ENCODE data around the gene TOM1L2. TPM values are rescaled to one million over a fixed set of nuclear protein-coding genes. Genes with fewer than 3 reads are reported as not detected.

Gene TOM1L2
- total RNA-seq, 1 experiment from 2014 or later = 24.1 TPM

DNA sequence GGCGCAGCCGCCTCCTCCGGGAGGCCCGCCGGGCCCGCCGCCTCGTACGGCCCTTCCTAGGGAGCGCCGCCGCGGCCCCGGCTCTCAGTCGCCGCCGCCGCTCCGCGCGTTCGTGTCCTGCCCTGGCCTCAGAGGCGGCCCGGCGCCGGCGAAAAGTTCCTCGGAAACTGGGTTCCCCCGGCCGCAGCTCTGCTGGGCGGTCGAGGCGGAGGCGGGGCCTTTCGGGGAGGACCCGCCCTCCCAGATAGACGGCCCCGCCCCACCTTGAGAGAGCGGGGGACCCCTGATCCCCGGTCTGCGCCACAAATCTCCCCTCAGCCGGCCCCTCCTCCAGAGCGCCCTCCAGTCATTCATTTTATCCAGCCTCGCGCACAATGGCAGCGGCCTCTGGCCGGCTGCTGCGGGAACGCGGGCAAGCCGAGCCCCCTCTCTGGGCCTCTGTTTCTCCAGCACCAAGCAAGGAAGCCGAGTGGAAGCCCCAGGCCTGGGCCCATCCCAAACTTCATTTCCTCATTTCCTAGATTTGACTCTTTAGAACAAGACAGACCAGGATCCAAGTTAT lies 135.3 kb downstream of the TOM1L2 start, which contains the start of gene SREBF1 (continued):
- no peak for TF ChIP-seq YY1 (IDR thresholded peaks at IDR 0.05; ENCODE audit: extremely low read depth, insufficient replicate concordance, low read depth, low read length)
- TF ChIP-seq, protein P1, sequence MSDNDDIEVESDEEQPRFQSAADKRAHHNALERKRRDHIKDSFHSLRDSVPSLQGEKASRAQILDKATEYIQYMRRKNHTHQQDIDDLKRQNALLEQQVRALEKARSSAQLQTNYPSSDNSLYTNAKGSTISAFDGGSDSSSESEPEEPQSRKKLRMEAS (IDR thresholded peaks at IDR 0.05) = no peak

DNA sequence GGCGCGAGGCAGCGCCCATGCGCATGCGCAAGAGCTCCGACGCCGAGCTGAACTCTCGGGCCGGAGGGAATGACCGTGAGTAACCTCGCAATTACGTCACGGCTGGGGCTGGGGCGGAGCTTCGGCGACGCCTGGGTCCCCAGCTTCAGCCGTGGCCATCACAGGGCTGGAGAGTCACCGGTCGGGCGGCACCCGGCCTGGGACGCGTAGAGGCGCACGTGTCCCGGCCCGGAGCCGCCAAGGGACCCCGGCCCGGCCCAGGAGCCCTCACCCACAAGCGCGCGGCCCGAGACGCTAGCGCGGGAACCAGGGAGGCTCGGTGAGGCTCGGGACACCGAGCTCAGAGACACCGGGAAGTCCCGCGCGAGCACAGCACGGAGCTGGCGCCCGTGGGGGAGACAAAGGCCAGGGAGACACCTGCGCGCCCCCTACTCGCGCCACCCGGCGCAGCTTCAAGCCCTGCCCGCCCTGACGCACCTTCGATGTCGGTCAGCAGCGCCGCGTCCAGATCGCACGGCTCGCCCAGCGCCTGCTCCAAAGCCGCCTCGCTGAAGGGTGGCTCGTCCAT lies 135.9 kb downstream of the TOM1L2 start:
- POLR2A ChIA-PET = interaction anchor here (0.7 to 4.2 kb wide), 31 partner anchors 10 to 422 kb away, joined by 3 to 112 read pairs (median 4); partner anchors contain the start of genes DRC3, FLII and TOM1L2
- Histone ChIP-seq H3K4me1 (ENCODE audit: control insufficient read depth in 1 of 2, insufficient read depth in 2 of 2, low read length in 2 of 2) (peaks cover 55 to 84% of the 10 kb centered on the region in 2 experiments), H3K36me3 (ENCODE audit: control insufficient read depth in 1 of 2, insufficient read depth in 2 of 2, low read length in 2 of 2) (peaks cover 0 to 30% of the 10 kb centered on the region in 2 experiments; a peak in 1 of 4 replicates), H3K79me2 (ENCODE audit: insufficient read depth, low read length) (peaks cover 63% of the 10 kb centered on the region), H3K9me2 (ENCODE audit: insufficient read depth) (no peaks in the 10 kb centered on the region), H3K4me2 (ENCODE audit: low read length) (peak overlapping the region; percentile 88), H3K27ac (ENCODE audit: low read depth, low read length) (peak overlapping the region; percentile 98), H3K9ac (ENCODE audit: low read length) (peak overlapping the region; percentile 99), H2AFZ (ENCODE audit: low read depth, low read length, poor library complexity, severe bottlenecking) (no peak overlapping the region), H4K20me1 (ENCODE audit: insufficient read depth) (no peaks in the 10 kb centered on the region), H3K9me3 (ENCODE audit: control insufficient read depth in 1 of 2, insufficient read depth in 1 of 2, low read depth in 1 of 2, low read length in 2 of 2) (no peaks in the 10 kb centered on the region), H3K4me3 (replicated peaks in 1 of 2; ENCODE audit: low read depth in 1 of 2, low read length in 2 of 2) (peak overlapping the region; percentile 78 to 84), H3K27me3 (ENCODE audit: insufficient read depth, low read length) (no peaks in the 10 kb centered on the region)
- ATAC-seq (peak; percentile 70), DNase-seq (ENCODE audit: low read depth, low spot score) (peak; percentile 92)
- RAD21 ChIA-PET (ENCODE audit: low non-redundant PET in 1 of 2, low total read pairs in 2 of 2, uncharacterized antibody in 2 of 2, unreplicated experiment in 2 of 2) = interaction anchor here (0.5 to 1.0 kb wide), 3 partner anchors 11 to 138 kb away, joined by 3 to 4 read pairs (median 3); no protein-coding TSS in a partner anchor
- intact Hi-C loops (cut with micrococcal nuclease) = loop anchor here (10.0 kb wide), 1 partner anchor 152 kb away; the partner anchor contains the start of gene RAI1
- CTCF ChIA-PET = interaction anchor here (0.8 to 2.1 kb wide), 7 partner anchors 9 to 154 kb away, joined by 3 to 8 read pairs (median 4); no protein-coding TSS in a partner anchor
- no TSS peak for BruUV-seq (replicated peaks)
- TF ChIP-seq, protein P1 (IDR thresholded peaks at IDR 0.05) = peak; percentile 94
- TF ChIP-seq EZH2phosphoT487 (IDR thresholded peaks at IDR 0.05; ENCODE audit: borderline replicate concordance) (no peak), FOSL1 (IDR thresholded peaks at IDR 0.05; ENCODE audit: low read depth) (no peak), SIN3A (IDR thresholded peaks at IDR 0.05; ENCODE audit: low read depth) (peak; percentile 87), ZFX (IDR thresholded peaks at IDR 0.05) (peak; percentile 72), POLR2A (IDR thresholded peaks at IDR 0.05; ENCODE audit: borderline replicate concordance, extremely low read depth, insufficient read depth, insufficient read length) (peak; percentile 97), TCF7L2 (IDR thresholded peaks at IDR 0.05; ENCODE audit: borderline replicate concordance, extremely low read depth, insufficient read depth, insufficient read length) (no peak), ZNF274 (IDR thresholded peaks at IDR 0.05; ENCODE audit: low read depth, low read length) (no peak), CEBPB (IDR thresholded peaks at IDR 0.05; ENCODE audit: low read depth) (no peak), JUND (IDR thresholded peaks at IDR 0.05) (peak; percentile 46; the same call in 1 of the 2 replicates), RAD21 (IDR thresholded peaks at IDR 0.05; ENCODE audit: low read depth) (peak; percentile 15; the same call in 1 of the 2 replicates), EGR1 (IDR thresholded peaks at IDR 0.05; ENCODE audit: low read depth) (no peak)
- TF ChIP-seq, protein P2, sequence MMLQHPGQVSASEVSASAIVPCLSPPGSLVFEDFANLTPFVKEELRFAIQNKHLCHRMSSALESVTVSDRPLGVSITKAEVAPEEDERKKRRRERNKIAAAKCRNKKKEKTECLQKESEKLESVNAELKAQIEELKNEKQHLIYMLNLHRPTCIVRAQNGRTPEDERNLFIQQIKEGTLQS (IDR thresholded peaks at IDR 0.05) = no peak
- TF ChIP-seq, protein P3, sequence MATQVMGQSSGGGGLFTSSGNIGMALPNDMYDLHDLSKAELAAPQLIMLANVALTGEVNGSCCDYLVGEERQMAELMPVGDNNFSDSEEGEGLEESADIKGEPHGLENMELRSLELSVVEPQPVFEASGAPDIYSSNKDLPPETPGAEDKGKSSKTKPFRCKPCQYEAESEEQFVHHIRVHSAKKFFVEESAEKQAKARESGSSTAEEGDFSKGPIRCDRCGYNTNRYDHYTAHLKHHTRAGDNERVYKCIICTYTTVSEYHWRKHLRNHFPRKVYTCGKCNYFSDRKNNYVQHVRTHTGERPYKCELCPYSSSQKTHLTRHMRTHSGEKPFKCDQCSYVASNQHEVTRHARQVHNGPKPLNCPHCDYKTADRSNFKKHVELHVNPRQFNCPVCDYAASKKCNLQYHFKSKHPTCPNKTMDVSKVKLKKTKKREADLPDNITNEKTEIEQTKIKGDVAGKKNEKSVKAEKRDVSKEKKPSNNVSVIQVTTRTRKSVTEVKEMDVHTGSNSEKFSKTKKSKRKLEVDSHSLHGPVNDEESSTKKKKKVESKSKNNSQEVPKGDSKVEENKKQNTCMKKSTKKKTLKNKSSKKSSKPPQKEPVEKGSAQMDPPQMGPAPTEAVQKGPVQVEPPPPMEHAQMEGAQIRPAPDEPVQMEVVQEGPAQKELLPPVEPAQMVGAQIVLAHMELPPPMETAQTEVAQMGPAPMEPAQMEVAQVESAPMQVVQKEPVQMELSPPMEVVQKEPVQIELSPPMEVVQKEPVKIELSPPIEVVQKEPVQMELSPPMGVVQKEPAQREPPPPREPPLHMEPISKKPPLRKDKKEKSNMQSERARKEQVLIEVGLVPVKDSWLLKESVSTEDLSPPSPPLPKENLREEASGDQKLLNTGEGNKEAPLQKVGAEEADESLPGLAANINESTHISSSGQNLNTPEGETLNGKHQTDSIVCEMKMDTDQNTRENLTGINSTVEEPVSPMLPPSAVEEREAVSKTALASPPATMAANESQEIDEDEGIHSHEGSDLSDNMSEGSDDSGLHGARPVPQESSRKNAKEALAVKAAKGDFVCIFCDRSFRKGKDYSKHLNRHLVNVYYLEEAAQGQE (IDR thresholded peaks at IDR 0.05; ENCODE audit: low read depth) = no peak
- TF ChIP-seq, protein P4, sequence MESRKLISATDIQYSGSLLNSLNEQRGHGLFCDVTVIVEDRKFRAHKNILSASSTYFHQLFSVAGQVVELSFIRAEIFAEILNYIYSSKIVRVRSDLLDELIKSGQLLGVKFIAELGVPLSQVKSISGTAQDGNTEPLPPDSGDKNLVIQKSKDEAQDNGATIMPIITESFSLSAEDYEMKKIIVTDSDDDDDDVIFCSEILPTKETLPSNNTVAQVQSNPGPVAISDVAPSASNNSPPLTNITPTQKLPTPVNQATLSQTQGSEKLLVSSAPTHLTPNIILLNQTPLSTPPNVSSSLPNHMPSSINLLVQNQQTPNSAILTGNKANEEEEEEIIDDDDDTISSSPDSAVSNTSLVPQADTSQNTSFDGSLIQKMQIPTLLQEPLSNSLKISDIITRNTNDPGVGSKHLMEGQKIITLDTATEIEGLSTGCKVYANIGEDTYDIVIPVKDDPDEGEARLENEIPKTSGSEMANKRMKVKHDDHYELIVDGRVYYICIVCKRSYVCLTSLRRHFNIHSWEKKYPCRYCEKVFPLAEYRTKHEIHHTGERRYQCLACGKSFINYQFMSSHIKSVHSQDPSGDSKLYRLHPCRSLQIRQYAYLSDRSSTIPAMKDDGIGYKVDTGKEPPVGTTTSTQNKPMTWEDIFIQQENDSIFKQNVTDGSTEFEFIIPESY (IDR thresholded peaks at IDR 0.05; ENCODE audit: extremely low read depth, insufficient replicate concordance, low read length) = peak; percentile 80
